ENCODE results near the gene RCAN1.

RCAN1 gene

DNA sequence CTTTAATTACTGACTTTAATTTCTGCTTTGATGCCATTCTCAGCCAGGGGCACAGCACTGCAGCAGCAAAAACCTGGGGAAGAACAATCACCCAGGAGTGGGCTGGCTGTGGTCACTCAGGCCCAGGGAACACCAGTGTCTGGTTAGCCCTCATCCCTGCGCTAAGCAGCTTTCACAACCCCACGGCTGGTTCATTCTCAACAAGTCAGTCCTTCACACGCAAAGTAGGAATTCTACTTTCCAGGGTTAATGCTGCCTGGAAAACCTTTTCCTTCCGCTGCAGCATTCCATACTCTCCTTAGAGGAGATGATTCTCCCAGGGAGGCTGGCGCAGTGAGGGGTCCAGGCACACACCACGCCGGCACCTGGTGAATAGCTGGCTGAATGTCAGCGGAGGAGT lies 78.6 kb downstream of the RCAN1 start:
- no peak for DNase-seq

- DNase-seq: no peak
Measured at GRCh38 chr21:34535886-34536285, 79.0 kb downstream of the RCAN1 start.

DNA sequence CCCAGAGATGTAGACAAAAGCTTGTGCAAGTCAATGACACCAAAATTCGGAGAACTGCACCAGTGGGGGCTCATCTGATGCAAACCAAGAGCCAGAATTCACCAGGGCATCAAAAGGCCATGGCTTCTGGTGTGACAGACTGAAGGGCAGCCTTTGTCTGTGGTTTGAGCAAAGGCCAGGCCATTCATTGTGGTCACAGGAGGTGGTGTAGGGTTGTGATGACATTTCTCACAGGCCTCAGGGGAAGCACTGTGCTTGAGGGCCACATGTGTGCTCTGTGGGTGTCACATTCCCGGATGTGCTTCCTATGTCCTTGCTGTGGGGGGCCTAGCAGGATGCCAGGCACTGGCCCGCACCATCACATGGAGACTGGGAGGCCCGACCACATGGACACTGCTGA lies 80.4 kb downstream of the RCAN1 start:
- DNase-seq: no peak

DNA sequence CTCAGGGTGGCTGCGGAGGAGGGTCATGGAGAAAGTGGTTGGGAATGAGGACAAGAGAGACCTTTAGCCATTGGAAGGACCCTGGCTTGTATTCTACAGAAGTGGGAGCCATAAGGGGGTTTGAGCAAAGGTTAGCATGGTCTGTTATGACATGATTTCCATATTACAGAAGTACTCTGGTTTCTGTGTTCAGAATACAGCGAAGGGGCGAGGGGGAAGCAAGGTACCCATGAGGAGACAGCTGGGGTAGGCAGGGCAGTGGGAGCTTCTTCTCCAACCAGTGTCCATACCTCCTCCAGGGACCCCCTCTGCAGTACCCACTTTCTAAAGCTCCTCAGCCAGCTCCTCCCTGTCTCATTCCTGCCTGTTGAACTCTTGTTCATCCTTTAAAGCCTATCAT lies 81.0 kb downstream of the RCAN1 start:
- no peak for DNase-seq

- DNase-seq: no peak
Measured at GRCh38 chr21:34531399-34531798, 83.5 kb downstream of the RCAN1 start.

DNA sequence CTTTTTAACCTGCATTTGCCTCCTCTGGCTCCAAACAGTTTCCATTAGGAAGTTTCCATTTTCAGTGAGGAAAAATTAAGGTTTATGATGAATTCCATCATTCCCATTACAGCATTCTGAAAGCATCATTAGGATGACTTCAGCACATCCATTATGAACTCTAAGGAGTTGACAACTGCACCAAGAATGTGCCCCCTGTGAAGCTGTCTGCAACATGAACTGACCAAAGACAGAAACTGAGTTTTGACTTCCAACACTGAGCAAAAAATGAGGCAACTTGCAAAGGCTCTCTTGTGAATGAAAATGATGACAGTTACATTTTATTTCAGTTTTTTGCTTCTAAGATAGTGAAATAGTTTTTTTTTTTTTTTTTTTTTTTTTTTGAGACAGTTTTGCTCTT lies 84.7 kb downstream of the RCAN1 start:
- DNase-seq: no peak

- DNase-seq: no peak
Measured at GRCh38 chr21:34528131-34528561, 86.8 kb downstream of the RCAN1 start.

GRCh38 chr21:34526618-34527290 lies 88.2 kb downstream of the RCAN1 start:
- DNase-seq: no peak

- DNase-seq: no peak
Measured at GRCh38 chr21:34526241-34526617, 88.7 kb downstream of the RCAN1 start.

GRCh38 chr21:34524646-34525601 lies 90.0 kb downstream of the RCAN1 start:
- DNase-seq: no peak

DNA sequence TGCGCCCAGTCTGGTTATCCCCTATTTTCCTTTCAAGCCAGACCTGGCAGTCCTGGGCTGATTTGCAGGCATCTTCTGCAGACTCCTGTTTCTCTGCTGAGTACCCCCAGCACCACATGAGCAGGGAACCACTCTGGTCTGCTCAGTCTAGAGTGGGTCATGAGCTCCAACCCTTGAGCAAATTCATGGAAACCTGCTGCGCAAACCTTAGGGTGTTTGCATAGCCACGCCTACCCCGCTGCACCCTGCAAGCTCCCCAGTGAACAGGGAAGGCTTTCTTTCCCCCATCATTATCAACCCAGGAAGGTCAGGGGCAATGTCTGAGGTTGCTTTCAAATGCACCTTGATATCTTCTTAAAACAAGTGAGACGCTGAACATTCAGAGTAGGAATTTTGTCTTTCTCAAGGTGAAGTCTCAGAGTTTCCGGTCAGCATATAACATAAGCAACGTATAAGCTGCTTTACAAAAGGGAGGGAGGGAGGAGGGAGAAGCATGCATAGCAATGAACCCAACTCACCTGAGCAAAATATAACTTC lies 91.8 kb downstream of the RCAN1 start:
- no peak for DNase-seq

GRCh38 chr21:34522284-34522683 lies 92.6 kb downstream of the RCAN1 start:
- DNase-seq: no peak

DNA sequence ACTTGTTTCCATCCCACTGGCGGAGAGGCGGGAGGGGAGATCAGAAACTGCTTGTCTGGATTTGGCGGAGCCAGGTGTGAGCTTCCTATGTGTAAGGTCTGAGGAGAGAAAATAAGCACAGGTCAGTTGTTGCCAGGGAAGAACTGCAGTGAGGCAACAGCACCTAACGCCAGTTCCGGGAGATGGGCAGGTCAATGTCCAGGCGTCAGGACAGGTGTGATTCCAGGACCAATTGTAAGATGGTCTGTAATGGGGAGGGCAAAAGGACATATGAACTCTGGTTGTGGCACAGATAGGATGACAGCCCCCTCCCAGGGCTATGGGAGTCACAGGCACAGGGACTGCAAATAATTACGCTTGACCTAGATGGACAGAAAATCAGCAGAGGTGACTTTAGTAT lies 93.4 kb downstream of the RCAN1 start:
- no peak for DNase-seq

DNA sequence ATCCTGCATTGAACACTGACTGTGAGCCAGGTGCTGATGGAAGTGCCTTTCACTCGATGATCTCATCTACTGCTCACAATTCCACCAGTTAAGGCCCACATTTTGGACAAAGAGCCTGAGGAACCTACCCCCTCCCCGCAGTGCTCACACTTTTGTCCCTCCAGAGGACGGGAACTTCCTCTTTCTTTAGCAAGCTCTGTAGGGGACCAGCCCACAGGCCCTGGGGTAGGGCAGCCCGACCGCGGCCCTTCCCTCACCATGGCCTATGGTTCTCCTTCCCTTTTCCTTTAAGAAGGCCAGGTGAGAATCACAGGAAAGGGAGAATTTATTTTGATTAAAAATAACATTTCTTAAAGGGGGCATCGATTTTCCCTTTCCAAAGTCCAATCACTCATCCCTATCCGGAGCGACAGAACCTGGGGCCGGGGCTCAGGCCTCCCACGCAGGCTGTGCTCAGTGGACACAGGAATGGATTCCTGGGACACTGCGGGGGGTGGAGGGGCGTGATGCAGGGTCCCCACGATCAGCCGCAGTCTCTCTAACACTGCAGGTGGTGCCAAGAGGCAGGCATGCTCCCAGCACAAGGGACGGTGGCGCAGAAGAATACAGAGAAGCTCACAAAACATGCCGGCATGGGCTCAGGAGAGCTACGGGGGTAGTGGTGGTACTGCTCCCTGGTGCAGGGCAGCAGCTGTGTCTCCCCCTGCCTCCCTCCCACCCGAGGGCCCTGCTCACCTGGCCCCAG lies 94.0 kb downstream of the RCAN1 start:
- no peak for DNase-seq

- DNase-seq: no peak
Measured at GRCh38 chr21:34520281-34520680, 94.6 kb downstream of the RCAN1 start.

DNA sequence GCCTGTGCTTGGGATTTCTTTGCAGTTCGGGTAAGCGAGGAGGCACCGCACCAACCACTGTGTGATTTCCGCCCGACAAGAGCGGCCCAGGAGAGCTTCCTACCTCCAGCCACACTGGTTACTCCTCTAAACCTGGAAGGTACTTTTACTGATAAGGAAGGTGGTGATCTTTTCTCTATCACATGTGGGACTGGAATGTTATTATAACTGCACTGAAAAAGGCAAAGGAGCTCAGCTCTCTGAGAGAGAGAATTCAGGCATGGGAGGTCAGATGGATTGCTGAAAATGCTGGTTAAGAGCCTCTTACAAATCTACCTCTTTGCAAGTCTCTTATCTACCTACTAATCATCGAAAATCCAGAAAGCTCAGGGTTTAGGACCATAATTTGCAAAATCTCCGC lies 95.2 kb downstream of the RCAN1 start:
- DNase-seq: no peak

DNA sequence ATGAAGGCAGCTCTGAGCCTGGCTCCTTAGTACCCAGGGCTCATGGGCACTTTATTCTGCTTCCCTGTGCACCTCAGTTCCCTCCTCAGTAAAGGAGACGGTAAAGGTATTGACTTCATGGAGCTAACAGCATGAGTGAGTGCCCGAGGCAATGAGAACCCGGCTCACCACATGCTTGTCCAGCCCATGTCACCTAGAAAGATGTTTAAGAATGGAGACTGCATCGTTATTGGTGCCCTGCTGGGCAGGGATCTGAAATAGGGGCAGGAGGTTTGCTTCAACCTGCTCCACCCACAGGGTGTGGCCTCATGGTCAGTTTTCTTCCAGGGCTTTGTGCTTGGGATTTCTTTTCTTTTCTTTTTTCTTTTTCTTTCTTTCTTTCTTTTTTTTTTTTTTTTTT lies 95.9 kb downstream of the RCAN1 start:
- no peak for DNase-seq

GRCh38 chr21:34518301-34518700 lies 96.6 kb downstream of the RCAN1 start:
- DNase-seq: no peak

DNA sequence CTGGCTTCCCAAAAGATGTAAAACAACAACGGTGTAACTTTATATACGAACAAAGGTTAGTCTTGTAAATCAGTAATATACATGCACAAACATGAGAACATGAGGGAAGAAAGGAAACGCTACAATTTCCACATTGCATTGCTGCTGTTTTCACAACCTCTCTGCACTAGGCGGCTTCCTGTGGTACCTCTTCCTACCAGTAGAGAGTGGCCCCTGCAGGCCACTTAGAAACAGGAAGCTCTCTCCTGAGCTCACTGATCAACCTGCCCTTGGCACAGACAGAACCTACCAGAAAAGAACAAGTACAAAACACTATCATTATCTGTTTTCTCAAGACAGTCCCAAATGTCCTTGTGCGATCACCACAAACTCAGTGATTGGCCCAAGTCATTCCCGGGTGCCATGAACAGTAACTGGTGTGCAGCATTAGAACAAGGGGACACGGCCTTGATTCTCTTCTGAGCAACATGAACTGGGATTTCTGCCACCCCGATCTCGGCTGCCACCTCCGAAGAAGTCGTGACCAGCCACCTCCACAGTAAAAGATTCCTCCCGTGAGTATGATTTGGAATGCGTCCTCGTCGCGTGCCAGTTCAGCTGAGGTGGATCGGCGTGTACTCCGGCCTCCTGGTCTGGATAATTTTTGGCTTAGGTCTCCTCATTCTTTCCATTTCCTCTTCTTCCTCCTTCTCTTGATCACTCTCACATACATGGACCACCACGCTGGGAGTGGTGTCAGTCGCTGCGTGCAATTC lies 97.2 kb downstream of the RCAN1 start:
- DNase-seq: no peak

DNA sequence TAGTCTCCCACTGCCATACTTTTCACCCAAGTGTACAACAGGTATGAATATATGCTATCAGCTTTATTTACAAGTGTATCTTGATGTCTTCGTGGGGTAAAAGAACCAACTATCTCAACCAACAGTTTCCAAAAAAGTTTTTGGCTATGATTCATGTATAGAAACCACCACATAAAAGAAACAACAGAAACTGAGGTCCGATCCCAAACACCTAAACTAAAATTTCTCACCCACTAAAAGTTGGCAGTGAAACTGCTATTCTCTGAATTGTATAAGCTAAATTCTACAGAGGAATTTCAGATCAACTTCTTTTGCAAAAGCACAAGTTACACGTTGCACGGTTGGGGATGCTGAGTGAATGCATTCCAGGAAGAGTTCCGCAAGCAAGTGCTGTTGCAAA lies 97.9 kb downstream of the RCAN1 start:
- no peak for DNase-seq

GRCh38 chr21:34514576-34515115 lies 100.3 kb downstream of the RCAN1 start:
- no peak for DNase-seq

DNA sequence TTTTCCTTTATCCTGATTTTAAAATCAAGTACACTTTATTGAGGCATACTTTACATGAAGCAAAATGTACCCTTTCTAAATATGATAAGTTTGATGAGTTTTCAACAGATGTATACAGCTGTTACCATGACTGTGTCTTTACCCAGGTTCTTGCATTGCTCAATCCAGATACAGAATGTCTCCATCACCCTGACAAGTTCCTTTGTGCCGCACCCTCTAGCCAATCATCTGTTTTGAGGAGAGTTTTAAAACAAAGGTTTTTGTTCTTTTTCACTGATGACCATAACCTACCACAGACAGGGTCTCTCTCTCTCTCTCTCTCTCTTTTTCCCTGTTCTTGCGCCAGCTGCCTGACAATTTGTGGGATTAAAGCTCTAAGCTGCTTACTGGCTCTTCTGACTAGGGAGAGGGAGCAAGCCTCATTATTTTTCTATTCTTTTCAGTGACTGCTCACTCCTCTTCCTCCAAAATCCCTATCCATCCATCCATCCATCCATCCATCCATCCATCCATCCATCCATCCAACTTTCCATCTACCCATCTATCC lies 101.7 kb downstream of the RCAN1 start:
- DNase-seq: no peak

Measured in NCI-H187 treated with DMSO at 0.1 percent for 48 hours (cell line).